Body of pancreas (tissue), 4 donors: ENCODE results near the gene USP47. TPM values are rescaled to one million over a fixed set of nuclear protein-coding genes. Genes with fewer than 3 reads are reported as not detected.

ENCODE experiments used
- ATAC-seq: fragments of 150-250 bp; one replicate; pipeline ENCODE4 v1.9.1; 2016
- DNase-seq, 4 donors: peaks; one replicate each; pipeline ENCODE4 v3.0.0-alpha.2; 2019
- H3K27ac ChIP-seq, 4 donors: fragments of 200-600 bp; sonication (generic); 1 replicate in 3 of 4; 2 replicates in 1 of 4; pipeline versions ENCODE4 v1.5.1 to v1.6.1; 2016 to 2019; ENCODE audit warnings: mild to moderate bottlenecking in 1 of 4, mixed read lengths in 1 of 4, moderate library complexity in 1 of 4
- H3K27me3 ChIP-seq, 2 donors: fragments of 200-600 bp; sonication (generic); one replicate each; pipeline ENCODE4 v1.6.0; 2016; ENCODE audit warnings: mild to moderate bottlenecking in 1 of 2
- H3K36me3 ChIP-seq, 2 donors: fragments of 200-600 bp; sonication (generic); replicated peaks in 1 of 2; 2 replicates each; pipeline ENCODE4 v1.5.1; 2016; ENCODE audit warnings: low read depth in 2 of 2; ENCODE audit not compliant: insufficient read depth in 1 of 2
- H3K4me1 ChIP-seq: fragments of 200-600 bp; sonication (generic); one replicate; pipeline ENCODE4 v1.6.0; 2016
- H3K4me3 ChIP-seq, 2 donors: fragments of 200-600 bp; sonication (generic); 1 replicate in 1 of 2; 2 replicates in 1 of 2; pipeline ENCODE4 v1.5.1; 2016 to 2019
- H3K9me3 ChIP-seq, 3 donors: fragments of 200-600 bp; sonication (generic); 1 replicate in 2 of 3; 2 replicates in 1 of 3; pipeline ENCODE4 v1.5.1; 2016
- POLR2A ChIP-seq, 3 donors: fragments of 450-650 bp; IDR thresholded peaks; one replicate each; pipeline ENCODE4 v1.6.1; 2016; ENCODE audit warnings: antibody characterized with exemption in 3 of 3, mild to moderate bottlenecking in 2 of 3
- WGBS, 2 donors: methylation state at CpG; one replicate each; pipeline ENCODE4 v1.1.5; 2017; 5-methylcytosine and 5-hydroxymethylcytosine counted together
- intact Hi-C: fragments of 100-400 bp; cut with DNase I; formaldehyde crosslinking; loops from one replicate; pipeline ENCODE4 v1.15.1; 2023
- total RNA-seq, 2 donors: library from RNA; depleted of rRNA; stranded (reverse); fragments of >200 nt; gene quantifications; one replicate each; pipeline ENCODE4 v1.1.0, GENCODE V29; 2016
- TF ChIP-seq, protein P1 (sequence below), 7 experiments: fragments of 450-650 bp in 4 of 7; fragments of 200-600 bp in 3 of 7; sonication (generic) in 3 of 7; IDR thresholded peaks; one replicate each; pipeline ENCODE4 v1.5.1; 2016 to 2019; ENCODE audit warnings: antibody characterized with exemption in 7 of 7

Gene USP47
- total RNA-seq, 2 donors from 2014 or later: 51.1 to 63.3 TPM

DNA sequence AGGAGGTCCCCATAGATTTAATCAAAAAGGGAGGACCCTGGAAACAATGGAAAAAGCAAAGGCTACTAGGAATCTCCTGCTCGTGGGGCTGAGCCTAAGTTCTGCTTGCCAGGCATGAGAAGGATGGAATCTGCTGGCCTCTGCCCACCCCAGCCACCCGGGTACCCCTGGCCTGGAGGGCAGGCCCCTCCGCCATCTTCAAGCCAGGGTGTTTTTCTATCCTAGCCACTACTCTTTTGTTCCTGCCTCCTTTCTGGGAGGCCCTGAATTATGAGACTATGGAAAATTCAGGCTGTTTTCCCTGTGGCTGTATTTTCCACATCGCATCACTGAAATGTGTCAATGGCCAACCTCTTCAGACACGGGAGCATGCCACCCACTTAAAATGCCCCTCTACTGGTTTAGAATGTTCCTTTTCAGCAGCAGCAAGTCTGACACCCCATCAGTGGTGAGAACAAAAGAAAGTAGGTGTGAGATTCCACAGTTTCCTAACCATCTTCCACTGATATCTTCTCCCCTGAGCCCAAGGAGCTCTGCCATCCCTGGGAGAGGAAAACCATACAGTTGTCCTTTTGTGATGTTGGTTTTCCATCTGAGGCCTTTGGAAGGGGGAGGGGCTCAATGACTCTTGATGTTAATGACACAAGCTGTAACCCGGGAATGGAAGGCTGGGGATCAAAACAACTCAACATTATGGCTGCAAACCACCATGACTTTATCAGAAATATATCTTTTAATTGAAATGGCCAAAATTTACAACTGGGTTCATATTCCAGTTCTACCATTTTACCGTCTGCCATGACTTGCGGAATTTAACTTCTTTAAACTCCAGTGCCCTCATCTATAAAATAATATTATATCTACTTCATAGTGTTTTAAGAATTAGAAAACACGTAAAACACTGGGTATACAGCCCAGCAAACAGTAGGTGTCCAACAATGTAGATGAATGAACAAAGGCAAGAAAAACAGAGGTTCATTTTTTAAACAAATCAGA lies 144.5 kb downstream of the USP47 start:
- WGBS, 2 donors: 86% methylated on average over 9 of the region's 9 CpGs
- Histone ChIP-seq H3K36me3 (no peaks in the 10 kb centered on the region), H3K4me1 (no peaks in the 10 kb centered on the region), H3K4me3 (no peak overlapping the region), H3K9me3 (no peaks in the 10 kb centered on the region), H3K27ac (no peak overlapping the region), H3K27me3 (no peaks in the 10 kb centered on the region)
- DNase-seq (no peak), ATAC-seq (no peak)
- TF ChIP-seq POLR2A (IDR thresholded peaks at IDR 0.05): no peak
- TF ChIP-seq, protein P1, sequence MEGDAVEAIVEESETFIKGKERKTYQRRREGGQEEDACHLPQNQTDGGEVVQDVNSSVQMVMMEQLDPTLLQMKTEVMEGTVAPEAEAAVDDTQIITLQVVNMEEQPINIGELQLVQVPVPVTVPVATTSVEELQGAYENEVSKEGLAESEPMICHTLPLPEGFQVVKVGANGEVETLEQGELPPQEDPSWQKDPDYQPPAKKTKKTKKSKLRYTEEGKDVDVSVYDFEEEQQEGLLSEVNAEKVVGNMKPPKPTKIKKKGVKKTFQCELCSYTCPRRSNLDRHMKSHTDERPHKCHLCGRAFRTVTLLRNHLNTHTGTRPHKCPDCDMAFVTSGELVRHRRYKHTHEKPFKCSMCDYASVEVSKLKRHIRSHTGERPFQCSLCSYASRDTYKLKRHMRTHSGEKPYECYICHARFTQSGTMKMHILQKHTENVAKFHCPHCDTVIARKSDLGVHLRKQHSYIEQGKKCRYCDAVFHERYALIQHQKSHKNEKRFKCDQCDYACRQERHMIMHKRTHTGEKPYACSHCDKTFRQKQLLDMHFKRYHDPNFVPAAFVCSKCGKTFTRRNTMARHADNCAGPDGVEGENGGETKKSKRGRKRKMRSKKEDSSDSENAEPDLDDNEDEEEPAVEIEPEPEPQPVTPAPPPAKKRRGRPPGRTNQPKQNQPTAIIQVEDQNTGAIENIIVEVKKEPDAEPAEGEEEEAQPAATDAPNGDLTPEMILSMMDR (IDR thresholded peaks at IDR 0.05): no peak
- intact Hi-C loops: no loop called here

DNA sequence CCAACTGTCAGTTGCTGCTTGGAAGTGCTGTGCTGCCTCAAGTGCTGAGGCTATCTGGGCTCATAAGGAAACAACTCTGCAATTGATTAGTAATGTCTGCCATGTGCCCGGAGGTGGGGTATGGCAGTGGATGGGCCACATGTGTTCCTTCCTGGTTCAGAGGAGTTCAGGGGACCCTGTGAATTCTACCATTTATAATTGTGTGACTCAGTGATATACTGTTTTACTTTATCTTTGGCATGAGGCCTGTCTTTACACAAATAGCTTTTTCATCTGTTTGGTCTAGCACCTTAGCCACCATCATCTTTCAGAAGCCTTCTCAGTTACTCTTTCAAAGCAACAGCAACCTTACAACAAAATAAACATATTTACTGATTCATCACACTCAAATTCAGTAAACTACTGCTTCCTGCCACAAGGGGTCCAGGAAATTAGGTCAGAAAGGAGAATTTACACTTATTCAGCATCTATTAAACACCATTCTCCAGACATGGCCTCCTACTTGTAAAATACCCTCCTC lies 145.8 kb downstream of the USP47 start:
- Histone ChIP-seq H3K27ac (no peak overlapping the region), H3K36me3 (no peaks in the 10 kb centered on the region), H3K4me1 (no peaks in the 10 kb centered on the region), H3K27me3 (no peaks in the 10 kb centered on the region), H3K4me3 (no peak overlapping the region), H3K9me3 (no peaks in the 10 kb centered on the region)
- TF ChIP-seq, protein P1 (IDR thresholded peaks at IDR 0.05): peak in 2 of 7 experiments; percentile 5 to 8
- TF ChIP-seq POLR2A (IDR thresholded peaks at IDR 0.05): no peak
- intact Hi-C loops: no loop called here
- ATAC-seq (no peak), DNase-seq (no peak)
- 50 to 71% methylated on average over 1 of the region's 1 CpG for WGBS, 2 donors

DNA sequence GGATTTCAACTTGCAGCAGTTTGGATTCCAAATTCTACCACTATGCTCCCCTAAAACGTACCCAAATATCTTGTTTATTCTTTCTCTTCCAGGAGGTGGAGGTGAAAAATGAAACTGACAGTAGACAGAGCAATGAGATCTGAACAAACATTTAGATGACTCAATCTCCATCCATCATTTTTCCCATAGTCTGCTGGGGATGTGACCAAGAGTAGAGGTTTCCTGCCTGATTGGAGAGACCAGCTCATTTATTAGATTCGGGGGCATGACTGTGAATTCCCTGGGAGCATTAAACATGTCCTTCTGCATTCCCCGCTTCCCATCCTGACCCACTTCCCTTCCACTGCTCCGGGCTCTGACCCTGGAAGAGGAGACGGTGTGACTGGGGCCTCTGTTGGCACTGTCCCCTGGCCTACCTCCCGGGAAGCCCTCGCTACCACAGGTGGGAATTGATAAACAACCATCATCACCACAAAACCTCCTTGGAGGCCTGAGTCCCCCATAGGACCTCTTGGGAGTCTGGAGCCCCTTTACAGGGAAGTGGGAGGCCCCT lies 146.4 kb downstream of the USP47 start:
- no peaks in the 10 kb centered on the region for H3K9me3 ChIP-seq
- DNase-seq (no peak), ATAC-seq (no peak)
- H3K27me3 ChIP-seq: no peaks in the 10 kb centered on the region
- no peaks in the 10 kb centered on the region for H3K36me3 ChIP-seq
- H3K4me1 ChIP-seq: no peaks in the 10 kb centered on the region
- intact Hi-C loops: no loop called here
- H3K27ac ChIP-seq: no peak overlapping the region
- TF ChIP-seq, protein P1 (IDR thresholded peaks at IDR 0.05): no peak
- no peak for TF ChIP-seq POLR2A (IDR thresholded peaks at IDR 0.05)
- no peak overlapping the region for H3K4me3 ChIP-seq
- 83 to 87% methylated on average over 5 to 7 of the region's 7 CpGs for WGBS, 2 donors

DNA sequence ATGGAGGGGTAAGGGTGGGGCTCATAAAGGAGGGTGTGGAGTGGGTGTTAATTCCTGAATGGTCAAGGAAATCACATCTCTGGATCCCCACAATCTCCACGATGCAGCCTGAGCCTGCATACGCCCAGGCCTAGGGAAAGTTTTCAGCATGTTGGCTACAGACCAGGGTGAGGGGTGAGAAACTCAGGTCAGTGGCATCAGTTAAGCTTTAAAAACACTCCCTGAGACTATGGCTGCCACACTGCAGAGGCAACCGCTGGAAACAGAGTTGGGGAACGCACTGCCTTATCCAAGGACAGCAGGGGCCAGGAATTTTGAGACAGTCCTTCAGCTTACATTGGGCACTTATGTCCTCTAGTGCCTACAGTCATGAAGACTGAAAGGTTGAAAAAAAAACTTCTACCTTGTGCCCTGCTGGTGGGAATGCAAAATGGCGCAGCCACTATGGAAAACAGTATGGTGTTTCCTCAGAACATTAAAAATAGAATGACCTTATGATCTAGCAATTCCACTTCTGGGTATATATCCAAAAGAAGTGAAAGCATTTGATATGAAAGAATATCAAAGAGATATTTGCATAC lies 147.0 kb downstream of the USP47 start:
- intact Hi-C loops: no loop called here
- H3K4me3 ChIP-seq: no peak overlapping the region

More for the DNA sequence above, 147.0 kb downstream of the USP47 start:
- no peaks in the 10 kb centered on the region for H3K27me3 ChIP-seq
- no peak for DNase-seq
- H3K27ac ChIP-seq: no peak overlapping the region
- ATAC-seq: no peak
- H3K36me3 ChIP-seq: no peaks in the 10 kb centered on the region
- TF ChIP-seq, protein P1 (IDR thresholded peaks at IDR 0.05): no peak
- no peak for TF ChIP-seq POLR2A (IDR thresholded peaks at IDR 0.05)
- H3K9me3 ChIP-seq: no peaks in the 10 kb centered on the region
- WGBS, 2 donors: 82 to 83% methylated on average over 5 of the region's 5 CpGs
- no peaks in the 10 kb centered on the region for H3K4me1 ChIP-seq
